Measurements from ENCODE around the gene TSSC4.

The TSSC4 gene

GRCh38 chr11:2369320-2369719 lies 31.2 kb upstream of the TSSC4 start:
- DNase-seq (ENCODE audit: low read depth): no peak

- no peak for DNase-seq (ENCODE audit: low read depth)
These were observed 30.7 kb upstream of the TSSC4 start for GRCh38 chr11:2369896-2370295.

DNA sequence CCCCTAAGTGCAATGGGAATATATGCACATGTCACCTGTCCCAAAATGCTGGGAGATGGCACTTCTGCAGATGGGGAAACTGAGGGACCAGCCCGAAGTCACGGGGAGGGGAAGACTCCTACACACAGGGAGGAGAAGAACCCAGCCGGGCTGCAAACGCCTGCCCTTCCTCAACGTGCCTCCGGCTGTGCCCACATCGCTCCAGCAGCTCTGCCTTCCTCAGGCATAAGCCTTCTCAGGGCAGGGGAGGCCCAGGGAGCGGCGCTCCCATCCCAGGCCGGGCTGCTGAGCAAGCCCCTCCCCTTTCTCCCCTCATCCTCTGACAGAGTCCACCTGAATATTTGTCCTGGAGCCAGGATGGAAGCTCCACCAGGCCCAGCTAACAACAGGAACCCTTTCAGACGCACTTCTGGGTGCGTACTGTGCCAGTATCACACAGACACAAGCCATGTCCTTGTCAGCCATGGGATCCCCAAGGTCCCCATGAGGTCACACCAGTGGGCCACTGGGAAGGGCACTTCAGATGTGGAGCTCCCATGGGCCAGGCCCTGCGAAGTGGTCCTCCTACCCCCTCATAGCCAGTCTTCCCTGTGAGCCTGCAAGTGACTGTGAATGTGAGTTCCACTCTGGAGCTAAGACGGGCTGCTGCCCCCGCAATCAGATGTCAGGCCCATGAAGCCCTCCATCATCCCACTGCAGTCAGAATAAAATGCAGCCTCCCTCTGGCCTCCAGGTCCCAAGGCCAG lies 25.9 kb upstream of the TSSC4 start:
- no peak for DNase-seq (ENCODE audit: low read depth)

- DNase-seq (ENCODE audit: low read depth): no peak
These were observed 25.2 kb upstream of the TSSC4 start for GRCh38 chr11:2375341-2375853.

DNA sequence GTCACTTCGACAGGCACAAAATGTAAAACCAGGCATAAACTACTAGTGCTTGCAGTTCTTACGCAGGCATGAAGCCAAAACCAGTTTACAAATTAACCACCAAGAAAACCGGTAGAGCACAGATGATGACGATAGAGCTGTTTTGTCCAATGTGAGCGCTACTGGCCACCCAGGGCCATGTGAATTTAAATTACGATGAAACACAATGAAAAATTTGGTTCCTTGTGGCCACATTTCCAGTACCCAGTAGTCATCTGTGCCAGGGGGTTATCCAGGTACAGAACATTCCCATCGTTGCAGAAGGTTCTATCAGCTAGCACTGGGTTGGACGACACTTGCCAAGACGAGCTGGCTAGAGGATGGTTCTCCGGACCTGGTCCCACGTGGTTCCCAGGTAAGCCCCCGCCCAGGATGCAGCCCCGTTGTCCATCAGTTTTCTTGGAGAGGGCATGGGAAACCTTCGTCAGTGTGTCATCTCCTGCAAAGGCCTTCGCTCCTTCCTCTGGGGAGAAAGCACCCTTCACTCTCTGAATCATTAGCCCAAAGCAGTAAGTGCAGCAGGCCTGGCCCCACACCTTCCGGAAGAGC lies 24.5 kb upstream of the TSSC4 start:
- DNase-seq (ENCODE audit: low read depth): no peak

DNA sequence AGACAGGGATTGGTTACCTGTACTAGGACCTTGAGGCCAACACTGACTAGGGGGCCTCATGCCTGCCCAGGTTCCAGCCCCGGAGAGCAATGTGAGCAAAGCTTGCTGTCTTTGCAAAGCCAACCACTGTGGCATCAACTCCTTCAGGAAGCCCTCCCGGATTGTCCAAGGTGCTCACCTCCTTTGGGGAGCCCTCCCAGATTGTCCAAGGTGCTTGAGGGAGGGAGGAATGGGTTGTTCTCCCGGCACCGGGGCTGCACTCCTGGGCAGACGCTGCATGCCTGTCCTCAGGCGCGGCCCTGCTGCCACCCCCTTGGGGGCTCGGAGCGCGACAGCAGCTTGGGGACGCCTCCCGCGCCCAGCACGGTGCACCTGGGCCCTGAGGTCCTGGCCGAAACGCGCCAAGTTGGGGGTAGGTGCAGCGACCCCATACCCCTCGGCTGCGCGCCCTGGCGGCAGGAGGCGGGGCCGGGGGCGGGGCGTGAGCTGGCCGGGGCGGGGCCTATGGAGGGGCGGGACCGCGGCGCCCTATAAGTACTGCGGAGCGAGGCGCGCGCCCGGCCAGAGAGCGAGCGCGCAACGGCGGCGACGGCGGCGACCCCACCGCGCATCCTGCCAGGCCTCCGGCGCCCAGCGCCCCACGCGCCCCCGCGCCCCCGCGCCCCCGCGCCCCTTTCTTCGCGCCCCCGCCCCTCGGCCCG lies 23.6 kb upstream of the TSSC4 start, which contains the start of gene CD81:
TSS of gene CD81 (plus strand) at position 560 of the 701 bp plus-strand sequence. CDS start 240 bp downstream, outside the sequence.
- no peak for DNase-seq (ENCODE audit: low read depth)

GRCh38 chr11:2377511-2378443 lies 22.8 kb upstream of the TSSC4 start:
- DNase-seq (ENCODE audit: low read depth): no peak

- DNase-seq (ENCODE audit: low read depth): no peak
These were observed 21.9 kb upstream of the TSSC4 start for GRCh38 chr11:2378527-2379210.

DNA sequence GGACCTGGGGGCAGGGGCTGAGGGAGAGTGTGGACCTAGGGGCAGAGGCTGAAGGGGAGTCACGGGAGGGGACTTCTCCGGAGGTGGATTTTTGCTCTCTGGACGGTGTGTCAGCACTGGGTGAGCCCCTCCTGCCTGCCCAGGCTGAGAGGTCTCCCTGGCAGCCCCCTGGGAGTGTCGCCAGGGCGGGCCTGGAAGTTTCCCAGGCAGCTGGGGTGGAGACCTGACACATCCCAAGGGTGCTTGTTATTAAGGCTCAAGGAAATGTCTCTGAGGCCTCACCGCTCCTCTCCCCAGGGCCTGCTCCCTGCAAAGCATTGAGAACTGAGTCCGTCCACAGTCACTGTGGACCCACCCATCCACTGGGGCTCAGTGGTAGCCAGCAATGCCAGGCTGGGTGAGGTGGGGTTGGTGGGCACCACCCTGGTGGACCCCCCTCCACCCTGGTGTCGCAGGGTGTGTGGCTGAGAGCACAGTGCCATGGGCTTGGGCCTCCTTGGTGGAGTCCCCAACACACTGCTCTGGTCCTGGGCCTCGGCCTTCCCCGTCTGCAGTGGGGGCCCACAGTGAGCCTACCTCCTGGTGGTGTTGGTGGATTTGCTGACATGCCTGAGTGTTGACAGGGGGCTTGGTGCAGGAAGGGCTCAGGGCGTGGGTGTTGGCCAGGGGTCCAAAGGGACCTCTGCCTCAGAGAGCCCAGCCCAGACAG lies 20.9 kb upstream of the TSSC4 start:
- no peak for DNase-seq (ENCODE audit: low read depth)

DNA sequence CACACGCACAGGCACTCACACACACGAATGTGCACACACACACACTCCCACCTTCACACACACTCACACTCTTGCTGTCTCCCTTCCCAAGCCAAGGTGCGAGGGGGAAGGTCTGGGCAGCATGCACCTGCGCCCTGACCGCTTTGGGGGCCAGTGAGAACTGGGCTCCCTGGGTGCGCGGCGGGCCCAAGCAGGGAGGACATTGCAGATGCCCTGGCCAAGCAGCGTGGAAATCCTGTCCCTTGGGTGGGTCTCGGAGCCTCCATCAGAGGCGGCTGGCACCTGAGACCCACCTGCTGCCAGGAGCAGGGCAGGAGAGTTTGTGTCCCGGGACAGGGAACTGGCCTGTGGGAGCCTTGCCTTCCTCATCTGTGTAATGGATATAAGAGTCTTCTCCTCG lies 20.2 kb upstream of the TSSC4 start:
- DNase-seq (ENCODE audit: low read depth): no peak

DNA sequence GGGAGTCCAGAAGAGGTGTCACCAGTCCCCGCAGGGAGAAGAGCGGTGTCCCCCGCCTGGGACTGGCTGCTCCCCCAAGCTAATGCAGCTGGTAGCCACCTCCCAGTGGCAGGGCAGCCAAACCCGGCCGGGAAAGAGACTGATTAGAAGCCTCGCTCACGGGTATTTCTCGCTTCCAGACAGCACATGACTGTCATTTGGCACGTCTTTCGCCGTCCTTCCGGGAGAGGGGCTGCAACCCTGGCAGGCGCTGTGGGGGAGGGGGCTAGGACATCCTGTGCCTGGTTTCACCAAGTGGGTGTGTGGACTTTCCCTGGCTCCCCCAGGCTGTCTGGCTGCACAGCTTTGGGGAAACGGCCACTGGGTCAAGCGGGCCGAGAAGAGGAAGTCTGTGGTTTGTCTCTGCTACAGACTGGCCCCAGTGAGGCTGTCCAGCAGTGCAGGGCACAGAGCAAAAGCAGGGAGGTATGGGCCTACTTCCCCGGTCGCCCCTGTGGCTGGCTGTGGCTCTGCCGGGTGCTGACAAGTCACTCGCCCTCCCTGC lies 19.7 kb upstream of the TSSC4 start:
- DNase-seq (ENCODE audit: low read depth): no peak

- no peak for DNase-seq (ENCODE audit: low read depth)
These were observed 18.9 kb upstream of the TSSC4 start for GRCh38 chr11:2381494-2382128.

- DNase-seq (ENCODE audit: low read depth): no peak
These were observed 18.4 kb upstream of the TSSC4 start for GRCh38 chr11:2382129-2382517.

GRCh38 chr11:2382936-2383851 lies 17.4 kb upstream of the TSSC4 start:
- DNase-seq (ENCODE audit: low read depth): no peak

GRCh38 chr11:2383852-2384804 lies 16.4 kb upstream of the TSSC4 start:
- DNase-seq (ENCODE audit: low read depth): no peak

- no peak for DNase-seq (ENCODE audit: low read depth)
These were observed 15.1 kb upstream of the TSSC4 start for GRCh38 chr11:2385156-2386151.
